Measurements from ENCODE around the gene SKAP1.
"Not testable (repeated sequence)": the region's sequence is repeated elsewhere in the genome, so short reads cannot be mapped to it uniquely, and the experiment has no call there.

SKAP1 gene

DNA sequence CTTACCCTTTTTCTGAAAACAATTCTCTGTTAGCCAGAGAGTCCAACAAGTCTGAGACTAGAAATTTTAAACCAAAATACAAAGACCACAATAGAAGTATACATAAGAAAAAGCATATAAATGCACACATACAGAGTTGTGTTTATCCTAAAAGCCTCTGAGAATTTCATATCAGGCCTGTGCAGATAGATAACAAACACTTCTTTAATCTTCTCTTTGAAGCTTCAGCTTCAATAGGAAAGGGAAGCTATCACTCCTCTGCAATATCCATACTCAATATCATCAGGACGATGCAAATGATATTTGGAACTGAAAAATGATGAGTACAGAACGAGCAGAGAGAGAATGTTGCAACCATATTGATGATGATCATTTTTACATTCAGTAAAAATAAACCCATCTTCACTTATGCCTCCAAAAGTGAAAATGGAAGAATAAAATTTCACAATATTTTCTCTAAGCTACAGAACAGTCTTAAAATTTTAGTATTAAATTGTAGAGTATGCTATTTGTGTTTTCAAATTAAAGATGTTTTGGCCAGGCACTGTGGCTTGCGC, 61.6 kb downstream of the SKAP1 start:
- DNase-seq (ENCODE audit: low spot score), result no peak

DNA sequence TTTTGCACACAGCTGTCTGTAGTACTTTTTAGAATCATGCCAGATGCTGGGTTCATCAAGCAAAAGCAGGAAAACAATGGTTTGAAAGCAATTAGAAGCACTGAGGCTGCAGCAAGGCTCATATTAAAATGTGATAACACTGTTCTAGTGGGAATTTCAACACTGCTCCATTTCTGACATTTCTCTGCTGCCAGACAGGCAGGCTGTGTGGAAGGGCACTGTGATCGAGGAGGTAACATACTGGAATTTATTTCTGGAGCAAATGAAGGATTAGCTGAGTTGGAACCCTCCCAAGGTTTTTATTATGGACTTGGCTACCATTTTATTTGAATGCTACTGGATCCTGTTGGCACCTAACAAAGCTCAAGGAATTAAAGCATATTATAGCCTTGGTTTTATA, 66.9 kb downstream of the SKAP1 start:
- no peak for DNase-seq (ENCODE audit: low spot score)

DNA sequence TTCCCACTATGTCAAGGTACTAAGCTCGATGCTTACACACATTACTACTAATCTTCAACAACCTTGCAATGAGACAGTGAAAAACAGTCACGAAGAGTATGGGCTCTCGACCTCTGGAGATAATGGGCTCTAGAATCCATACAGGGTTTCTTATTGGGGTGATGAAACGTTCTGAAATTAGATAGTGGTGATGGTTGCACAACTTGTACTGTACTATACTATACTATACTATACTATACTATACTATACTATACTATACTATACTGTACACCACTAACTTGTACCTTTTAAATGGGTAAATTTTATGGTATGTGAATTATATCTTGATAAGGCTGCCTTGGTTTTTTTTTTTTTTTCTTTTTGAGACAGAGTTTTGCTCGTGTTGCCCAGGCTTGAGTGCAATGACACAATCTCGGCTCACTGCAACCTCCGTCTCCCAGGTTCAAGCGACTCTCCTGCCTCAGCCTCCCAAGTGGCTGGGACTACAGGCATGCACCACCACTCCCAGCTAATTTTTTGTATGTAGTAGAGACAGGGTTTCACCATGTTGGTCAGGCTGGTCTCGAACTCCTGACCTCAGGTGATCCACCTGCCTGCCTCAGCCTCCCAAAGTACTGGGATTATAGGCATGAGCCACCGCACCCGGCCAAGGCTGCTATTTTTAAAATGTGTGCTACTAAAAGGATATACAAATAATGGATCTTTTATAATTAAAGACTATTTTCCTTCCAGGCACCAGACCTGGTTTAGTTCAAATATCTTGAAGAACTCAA, 69.0 kb downstream of the SKAP1 start:
- DNase-seq (ENCODE audit: low spot score), result not testable (repeated sequence)

DNA sequence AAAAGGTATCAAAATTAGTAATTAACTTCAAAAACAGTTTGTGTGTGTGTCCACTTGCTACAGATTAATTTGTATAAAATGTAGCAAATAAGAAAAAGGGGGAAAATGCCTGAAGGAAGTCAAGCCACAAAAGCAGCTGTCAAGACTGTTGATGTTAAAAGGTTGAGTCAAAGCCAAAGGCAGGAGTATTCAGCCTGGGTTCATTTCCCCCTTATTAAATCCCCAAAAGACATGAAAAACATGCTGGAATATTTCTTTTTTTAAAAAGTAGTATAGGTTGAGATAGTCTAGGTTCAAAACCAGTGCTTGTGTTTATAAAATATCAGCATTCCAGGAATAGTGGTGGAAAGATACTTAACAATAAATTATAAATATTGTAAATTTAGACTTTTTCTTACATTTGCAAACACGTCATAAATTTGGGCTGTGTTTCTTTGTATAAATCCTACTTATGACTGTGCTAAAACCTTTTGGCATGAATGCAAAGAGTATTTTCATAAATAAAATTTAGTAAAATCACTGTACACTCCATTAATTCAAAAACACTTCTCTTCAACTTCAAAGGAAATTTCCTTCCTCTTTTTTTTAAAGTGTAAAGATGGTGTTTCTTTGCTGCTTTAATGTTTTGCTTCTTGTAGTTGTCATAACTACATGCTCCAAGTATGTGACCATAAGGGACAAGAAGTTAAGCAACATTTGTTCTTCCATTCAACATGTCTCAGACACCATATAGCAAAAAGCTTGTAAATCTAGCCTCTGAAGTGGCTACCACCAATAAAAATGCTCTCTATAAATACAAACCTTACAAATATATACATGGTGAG, 72.0 kb downstream of the SKAP1 start:
- no peak for DNase-seq (ENCODE audit: low spot score)

DNA sequence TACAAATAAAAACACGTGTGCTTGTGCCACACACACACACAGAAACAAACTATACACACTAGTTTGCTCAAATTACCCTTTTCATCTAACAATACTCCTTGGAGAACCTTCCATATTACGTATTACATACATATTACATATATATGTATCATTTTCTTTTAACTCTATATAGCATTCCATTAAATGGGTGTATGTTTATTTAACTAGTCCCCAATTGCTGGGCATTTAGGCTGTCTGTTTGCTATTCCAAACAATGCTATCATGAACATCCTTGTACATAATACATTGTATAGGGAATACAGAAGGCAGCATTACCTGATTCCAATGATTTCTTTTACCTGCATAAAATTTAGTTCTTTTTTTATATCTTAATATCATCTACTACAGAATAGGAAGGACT, 73.1 kb downstream of the SKAP1 start:
- DNase-seq (ENCODE audit: low spot score), result no peak

DNA sequence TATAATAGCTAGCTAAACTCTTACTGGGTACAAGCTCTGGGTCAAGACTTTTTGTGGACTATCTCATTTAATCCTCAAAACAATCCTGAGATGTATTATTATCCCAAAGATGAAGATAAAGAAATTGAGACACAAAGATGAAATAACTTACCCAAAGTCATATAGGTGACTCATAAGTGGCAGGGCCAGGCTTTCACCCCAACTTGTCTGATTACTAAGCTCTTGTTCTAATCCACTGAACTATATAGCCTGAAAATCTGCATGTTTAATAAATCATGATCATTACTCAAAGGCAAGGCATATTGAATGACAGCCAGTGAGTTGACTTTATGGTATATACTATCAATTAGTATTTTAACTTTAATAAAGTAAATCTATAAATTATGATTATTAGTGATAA, 77.4 kb downstream of the SKAP1 start:
- no peak for DNase-seq (ENCODE audit: low spot score)

DNA sequence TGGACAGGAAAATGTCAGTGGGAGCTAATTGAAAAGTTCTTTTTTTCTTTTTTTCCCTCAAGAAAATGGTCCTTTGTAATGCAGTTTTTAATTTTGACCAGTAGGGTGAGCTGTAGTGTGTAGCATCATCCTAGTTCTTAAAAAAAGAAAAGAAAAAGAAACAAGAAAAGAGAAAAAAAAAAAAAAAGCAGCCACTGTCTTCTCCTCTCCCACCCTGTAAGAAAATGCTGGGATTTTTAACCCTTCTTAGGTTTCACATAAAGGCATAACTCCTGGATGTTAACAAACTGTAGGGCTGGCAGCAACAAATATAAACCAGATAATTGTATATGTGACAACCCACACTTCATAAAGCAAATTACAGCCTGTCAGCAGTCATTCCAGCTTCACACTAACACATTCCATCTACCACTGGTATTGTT, 78.1 kb downstream of the SKAP1 start:
- peak; percentile 40 for DNase-seq (ENCODE audit: low spot score)

DNA sequence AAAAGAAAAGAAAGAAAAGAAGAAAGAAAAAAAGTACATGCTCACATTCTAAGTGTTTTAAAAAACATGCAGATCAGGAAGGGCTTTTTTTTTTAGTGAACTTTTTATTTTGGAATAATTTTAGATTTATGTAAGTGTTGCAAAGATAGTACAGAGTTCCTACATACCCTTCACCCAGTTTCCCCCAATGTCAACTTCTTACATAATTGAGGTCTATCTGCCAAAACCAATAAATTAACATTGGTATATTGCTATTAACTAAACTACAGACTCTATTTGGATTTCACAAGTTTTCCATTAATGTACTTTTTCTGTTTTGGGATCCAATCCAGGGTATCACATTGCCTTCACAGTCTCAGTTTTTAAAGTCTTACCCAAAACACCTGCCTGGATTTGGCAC, 81.7 kb downstream of the SKAP1 start:
- DNase-seq (ENCODE audit: low spot score), result no peak

DNA sequence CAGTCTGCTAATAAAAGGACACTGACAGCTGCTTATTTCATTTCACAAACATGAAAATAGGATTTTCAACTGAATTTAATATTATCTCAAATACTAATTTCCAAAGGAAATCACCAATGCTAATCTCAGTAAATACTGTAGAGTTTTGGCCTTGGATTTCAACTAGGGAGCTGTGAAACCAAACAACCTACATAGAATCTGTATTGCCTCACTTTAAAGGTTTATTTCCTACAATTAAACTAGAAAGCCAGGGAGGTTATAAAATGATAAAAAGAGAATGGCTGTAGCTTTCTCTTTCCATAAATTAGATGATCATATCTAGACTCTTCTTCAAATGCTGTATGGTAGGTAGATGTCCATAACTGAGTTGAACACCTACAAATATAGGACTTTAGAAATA, 82.8 kb downstream of the SKAP1 start:
- no peak for DNase-seq (ENCODE audit: low spot score)

DNA sequence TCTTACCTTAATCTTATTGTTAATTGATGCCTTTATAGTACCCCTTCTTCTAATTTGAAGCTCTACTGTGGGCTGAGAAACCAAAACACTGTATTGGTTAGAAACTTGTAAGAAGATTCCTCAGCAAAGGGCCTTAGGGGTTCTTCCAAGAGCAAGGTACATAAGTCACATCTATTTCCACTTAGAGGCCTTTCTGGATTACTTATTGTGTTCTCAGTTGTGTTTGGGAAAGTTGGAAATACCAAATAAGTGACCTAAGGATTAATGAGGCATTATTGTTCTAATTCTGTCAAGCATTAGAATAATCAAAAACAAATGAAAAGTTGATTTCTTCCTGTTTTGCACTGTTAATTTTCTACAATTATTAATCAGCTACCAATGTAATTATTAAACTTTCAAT, 85.8 kb downstream of the SKAP1 start:
- no peak for DNase-seq (ENCODE audit: low spot score)

DNA sequence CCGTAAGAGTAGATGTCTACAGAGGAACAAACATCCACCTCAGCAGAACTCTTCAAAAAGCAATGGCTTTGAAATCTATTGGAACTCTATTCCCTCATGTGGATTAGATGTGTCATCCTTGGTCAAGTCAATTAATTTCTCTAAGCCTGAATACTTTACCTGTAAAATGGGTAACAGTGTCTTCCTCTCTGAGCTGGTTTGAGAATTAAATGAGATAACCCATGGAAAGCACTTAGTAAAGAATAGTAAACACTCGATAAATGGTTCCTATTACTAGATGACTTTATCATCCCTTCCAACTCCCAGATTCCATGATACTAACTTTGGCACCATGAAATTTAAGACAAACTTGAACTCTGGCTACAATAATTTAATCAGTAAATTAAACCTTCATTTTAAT, 89.1 kb downstream of the SKAP1 start:
- no peak for DNase-seq (ENCODE audit: low spot score)

DNA sequence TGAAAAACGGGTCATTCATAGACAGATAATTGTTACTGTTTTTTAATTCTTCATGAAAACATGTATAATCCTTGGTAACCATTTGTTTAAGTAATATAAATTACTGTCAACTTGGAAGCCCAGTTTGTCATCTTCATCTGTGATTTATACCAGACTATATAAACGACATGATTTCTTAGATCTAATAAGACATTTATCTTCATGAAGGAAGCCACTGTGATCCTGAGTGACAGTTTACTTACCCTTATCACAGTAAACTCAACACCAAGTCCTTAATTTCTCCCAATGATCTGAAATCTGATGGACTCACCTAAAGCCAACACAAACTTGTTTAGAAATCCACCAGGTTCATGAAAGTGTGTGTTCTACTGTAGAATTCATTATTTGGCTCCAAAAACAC, 91.3 kb downstream of the SKAP1 start:
- no peak for DNase-seq (ENCODE audit: low spot score)

DNA sequence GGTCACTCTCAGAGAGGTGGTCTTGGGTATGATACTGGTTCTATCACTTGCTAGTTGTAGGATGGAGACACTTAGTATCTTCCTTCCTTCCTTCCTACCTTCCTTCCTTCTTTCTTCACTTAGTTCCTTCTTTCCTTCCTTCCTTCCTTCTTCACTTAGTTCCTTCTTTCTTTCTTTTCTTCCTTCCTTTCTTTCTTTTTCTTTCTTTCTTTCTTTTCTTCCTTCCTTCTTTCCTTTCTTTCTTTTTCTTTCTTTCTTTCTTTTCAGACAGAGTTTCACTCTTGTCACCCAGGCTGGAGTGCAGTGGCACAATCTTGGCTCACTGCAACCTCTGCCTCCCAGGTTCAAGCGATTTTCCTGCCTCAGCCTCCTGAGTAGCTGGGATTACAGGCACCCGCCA, 92.1 kb downstream of the SKAP1 start:
- DNase-seq (ENCODE audit: low spot score), result not testable (repeated sequence)

DNA sequence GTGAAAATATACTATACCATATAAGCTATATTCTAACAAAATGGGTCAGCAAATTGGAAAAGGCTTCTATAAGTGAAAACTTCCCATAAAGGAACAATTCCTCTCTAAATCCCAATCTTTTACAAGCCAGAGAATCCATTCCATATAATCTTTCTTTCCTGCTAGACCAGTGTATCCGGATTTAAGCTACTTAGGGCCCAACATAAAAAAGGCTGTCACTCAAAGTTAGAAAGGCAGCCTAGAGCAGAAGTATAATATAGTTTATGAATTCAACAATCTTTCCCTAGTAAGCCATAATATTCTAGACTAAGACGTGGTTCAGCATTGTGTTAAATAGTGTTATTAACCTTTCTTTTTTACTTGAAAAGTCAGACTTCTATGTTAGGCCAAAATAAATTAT, 93.0 kb downstream of the SKAP1 start:
- no peak for DNase-seq (ENCODE audit: low spot score)

DNA sequence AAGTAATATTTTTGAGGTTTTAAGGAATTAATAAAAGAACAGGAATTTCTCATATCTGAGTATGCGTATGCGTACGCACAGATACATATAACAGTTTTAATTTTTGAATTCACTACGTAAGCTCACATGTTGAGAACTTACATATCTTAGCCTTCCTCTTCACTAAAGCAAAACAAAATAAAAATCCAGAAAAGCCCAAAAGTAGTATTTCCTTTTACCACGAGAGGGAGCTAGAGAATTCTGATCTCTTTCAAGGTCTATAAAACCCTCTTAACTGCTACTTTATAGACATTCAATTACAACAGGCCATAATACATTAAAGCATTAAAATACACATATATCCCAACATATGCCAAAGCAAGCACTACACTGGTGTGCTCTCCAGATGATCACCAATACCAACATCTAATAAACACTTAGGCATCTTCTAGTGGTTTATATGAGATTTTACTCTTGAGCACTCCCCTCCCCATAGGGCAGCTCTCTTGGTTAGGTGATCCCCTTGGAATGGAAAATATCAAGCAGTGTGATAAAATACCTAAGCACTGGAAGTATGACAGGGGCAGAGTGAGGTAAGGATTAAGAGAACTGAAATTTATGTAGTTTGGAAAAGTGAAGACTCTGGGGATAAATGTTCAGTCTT, 94.0 kb downstream of the SKAP1 start:
- DNase-seq (ENCODE audit: low spot score), result peak; percentile 36

DNA sequence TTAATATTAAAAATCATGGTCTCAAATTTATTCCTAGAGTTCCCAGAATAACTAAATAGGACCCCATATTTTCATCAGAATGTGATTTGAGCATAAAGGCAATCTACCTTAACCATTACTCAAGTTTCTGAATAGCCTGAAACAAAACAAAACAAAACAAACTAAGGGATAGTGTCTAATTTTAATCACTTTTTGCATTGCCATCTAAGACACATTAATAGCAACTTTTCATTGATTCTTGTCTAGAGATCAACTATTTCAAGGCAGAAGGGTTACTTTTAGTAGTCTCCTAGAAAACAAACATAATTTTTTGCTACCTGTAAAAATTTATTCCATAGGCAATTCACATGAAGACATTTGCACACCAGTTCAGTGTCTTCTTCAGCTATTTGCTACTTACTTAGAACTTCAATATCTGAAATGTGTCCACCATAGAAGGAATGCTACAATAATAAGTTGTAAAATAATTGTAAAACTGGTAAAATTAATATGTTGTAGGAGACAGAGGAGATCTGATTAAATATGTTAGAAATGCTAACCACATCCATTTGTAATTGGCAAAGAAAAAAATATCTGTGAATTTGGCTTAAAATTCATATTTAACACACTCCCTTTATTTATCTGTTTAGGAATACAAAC, 94.7 kb downstream of the SKAP1 start:
- DNase-seq (ENCODE audit: low spot score), result no peak

DNA sequence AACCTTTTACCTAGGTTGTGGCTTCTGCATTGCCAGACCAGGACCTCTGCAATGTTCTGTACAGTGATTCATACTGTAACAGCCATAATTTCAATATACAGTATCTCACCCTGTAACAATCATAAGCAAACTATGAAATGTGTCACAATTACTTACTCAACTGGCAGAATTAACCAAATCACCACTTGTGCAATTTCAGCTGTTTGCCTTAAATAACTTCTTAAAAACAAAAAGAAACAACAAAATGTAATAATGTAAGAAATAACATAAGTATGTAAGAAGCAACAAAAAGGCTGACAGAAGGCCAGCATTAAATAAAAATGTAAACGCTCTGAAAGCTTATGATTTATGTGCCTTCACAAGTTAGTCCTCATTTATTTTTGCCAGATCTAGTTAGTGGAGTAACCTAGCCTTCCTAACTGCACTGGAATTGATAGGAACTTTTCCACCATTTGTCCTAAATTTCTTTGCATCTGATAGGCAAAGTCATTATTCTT, 96.9 kb downstream of the SKAP1 start:
- no peak for DNase-seq (ENCODE audit: low spot score)

DNA sequence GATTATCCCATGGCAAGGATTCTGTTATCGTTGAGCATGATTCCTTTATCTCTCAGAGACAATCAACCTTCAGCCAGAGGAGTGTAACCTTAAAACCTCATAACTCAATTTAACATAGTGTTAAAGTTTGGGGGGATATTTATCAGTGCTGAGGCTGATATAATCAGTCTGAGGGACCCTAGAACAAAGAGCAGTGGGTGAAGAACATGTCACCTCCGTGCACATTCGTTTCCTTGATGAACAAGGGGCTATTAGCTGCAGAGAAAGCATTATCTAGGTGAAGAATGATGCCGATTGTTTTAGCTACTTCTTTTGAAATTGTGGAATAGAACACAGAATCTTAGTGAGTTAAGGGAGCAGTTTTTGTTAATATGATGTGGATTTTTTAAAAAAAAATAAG, 99.1 kb downstream of the SKAP1 start:
- no peak for DNase-seq (ENCODE audit: low spot score)

DNA sequence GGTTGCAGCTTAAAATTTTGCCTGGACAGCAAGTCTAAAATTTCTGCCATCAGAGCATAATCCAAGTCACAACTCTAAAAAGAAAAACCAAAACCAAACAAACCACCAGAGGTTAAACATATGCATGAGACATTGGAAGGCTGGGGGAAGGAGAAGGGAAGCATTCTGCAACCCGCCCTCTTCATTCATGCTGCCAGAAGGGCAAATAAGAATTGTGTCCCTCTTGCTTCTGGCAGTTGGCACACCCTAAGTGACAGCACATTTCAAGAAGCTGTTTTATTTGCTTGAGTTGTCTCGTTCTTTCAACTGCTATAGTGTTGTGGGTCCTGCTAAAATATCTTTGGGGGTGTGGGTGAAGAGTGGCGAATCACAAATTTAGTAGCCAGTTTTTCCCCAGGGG, 99.6 kb downstream of the SKAP1 start:
- no peak for DNase-seq (ENCODE audit: low spot score)

DNA sequence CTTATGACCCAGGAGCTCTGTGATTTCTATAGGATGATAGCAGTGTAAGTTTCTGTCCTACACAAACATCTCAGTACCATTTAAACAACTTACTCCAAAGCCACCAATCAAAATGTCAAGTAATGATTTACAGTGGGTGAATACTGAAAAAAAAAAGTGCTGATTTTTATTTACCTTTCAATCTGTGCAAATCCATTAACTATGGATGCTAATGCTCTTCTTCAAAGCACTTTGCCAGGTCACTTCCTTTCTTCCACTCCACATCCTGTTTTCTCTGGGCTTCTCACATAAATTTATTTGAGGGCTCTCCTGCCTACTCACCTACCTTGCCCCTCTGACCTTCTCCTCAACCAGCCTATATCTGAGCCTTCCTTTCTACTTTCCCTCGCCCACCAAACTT, 101.6 kb downstream of the SKAP1 start:
- DNase-seq (ENCODE audit: low spot score), result no peak

DNA sequence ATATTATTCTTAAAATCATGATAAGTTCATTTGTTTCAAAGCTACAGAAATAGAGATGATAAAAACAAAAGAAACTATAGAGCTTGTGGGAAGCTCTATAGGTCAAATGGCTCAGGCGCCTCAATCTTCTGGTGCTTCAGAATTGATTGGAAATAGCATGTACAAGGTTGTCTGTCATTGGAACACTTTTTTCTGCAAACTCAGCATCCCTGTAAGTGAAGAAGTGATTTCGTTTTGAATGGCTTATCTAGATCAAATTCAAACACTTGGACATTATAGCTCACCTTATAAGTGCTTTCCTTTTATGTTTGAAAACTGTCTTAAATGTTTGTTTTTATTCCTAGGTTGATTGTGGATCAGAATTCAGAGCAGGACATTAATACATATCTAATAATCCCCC, 103.7 kb downstream of the SKAP1 start:
- no peak for DNase-seq (ENCODE audit: low spot score)

DNA sequence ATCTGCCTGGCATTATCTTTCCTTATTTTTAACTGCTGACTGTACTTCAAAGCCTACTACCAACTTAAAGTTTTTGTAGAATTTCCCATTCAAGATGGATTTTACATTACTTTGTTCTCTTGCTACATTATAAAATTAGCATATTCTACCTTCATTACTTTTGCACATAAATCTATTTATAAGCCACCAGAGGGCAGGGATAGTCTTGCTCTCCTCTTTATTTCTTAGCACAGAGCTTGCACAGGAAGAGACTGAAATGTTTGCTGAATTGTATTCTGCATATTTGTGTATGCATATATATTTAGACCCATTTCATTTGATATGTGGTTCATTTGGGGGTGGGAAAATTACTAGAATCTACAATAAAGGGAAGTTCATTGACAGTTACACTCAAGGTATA, 108.0 kb downstream of the SKAP1 start:
- no peak for DNase-seq (ENCODE audit: low spot score)
